ENCODE results near the gene FAS.

The FAS gene

GRCh38 chr10:89047397-89047796 lies 56.8 kb downstream of the FAS start:
- DNase-seq = no peak

GRCh38 chr10:89051593-89051992 lies 61.0 kb downstream of the FAS start:
- no peak for DNase-seq

- DNase-seq = no peak
Measured at GRCh38 chr10:89053555-89053954, 63.0 kb downstream of the FAS start.

GRCh38 chr10:89055159-89055558 lies 64.6 kb downstream of the FAS start:
- no peak for DNase-seq

GRCh38 chr10:89062861-89063260 lies 72.3 kb downstream of the FAS start:
- no peak for DNase-seq

- DNase-seq = no peak
Measured at GRCh38 chr10:89063465-89063864, 72.9 kb downstream of the FAS start.

- DNase-seq = no peak
Measured at GRCh38 chr10:89064748-89065147, 74.2 kb downstream of the FAS start.

Measured in NCI-H2081 treated with DMSO at 0.1 percent for 48 hours (cell line).